ENCODE measurements around the gene HEBP2. TPM values are rescaled to one million over a fixed set of nuclear protein-coding genes. Genes with fewer than 3 reads are reported as not detected.

HEBP2 gene
- total and polyA plus RNA-seq, 2 of the 4 experiments (the other 2 are of a cell fraction): 3.9 to 6.1 TPM

- POLR2A ChIA-PET (ENCODE audit: unreplicated experiment): no interaction called here
- H4K5ac ChIP-seq (ENCODE audit: low read depth, low read length): no peak overlapping the region
- H2BK120ac ChIP-seq (ENCODE audit: low read depth, low read length): no peak overlapping the region
- no peak overlapping the region for H3K56ac ChIP-seq (ENCODE audit: extremely low read depth, insufficient read depth, low read length)
- H3K9me1 ChIP-seq (ENCODE audit: insufficient read depth, low read length): no peaks in the 10 kb centered on the region
- H3K9ac ChIP-seq (ENCODE audit: low read depth, low read length): no peak overlapping the region
- no peak overlapping the region for H4K8ac ChIP-seq (ENCODE audit: low read depth in 2 of 2, low read length in 2 of 2)
- no peak overlapping the region for H2BK15ac ChIP-seq (ENCODE audit: low read depth, low read length)
- TF ChIP-seq BHLHE40 (IDR thresholded peaks at IDR 0.05; ENCODE audit: low read depth, low read length) (no peak), SMC3 (IDR thresholded peaks at IDR 0.05; ENCODE audit: low read depth, low read length) (no peak), RCOR1 (IDR thresholded peaks at IDR 0.05; ENCODE audit: insufficient replicate concordance, low read length) (no peak), CHD1 (IDR thresholded peaks at IDR 0.05; ENCODE audit: low read depth, low read length) (no peak), RAD21 (IDR thresholded peaks at IDR 0.05; ENCODE audit: low read length) (no peak), ELK1 (IDR thresholded peaks at IDR 0.05; ENCODE audit: borderline replicate concordance, low read depth, low read length) (no peak), CEBPB (IDR thresholded peaks at IDR 0.05; ENCODE audit: low read depth, low read length) (no peak), USF2 (IDR thresholded peaks at IDR 0.05; ENCODE audit: low read depth, low read length) (no peak), FOS (IDR thresholded peaks at IDR 0.05; ENCODE audit: low read depth, low read length) (no peak), RFX5 (IDR thresholded peaks at IDR 0.05; ENCODE audit: low read depth, low read length) (no peak), MAZ (IDR thresholded peaks at IDR 0.05; ENCODE audit: borderline replicate concordance, low read depth, low read length) (no peak), POLR2A (IDR thresholded peaks at IDR 0.05; ENCODE audit: low read depth, low read length) (no peak), NFE2L2 (IDR thresholded peaks at IDR 0.05; ENCODE audit: low read depth, low read length) (no peak), MAFK (IDR thresholded peaks at IDR 0.05; ENCODE audit: low read depth, low read length) (no peak), MXI1 (IDR thresholded peaks at IDR 0.05; ENCODE audit: borderline replicate concordance, low read depth, low read length) (no peak)
- TF ChIP-seq, protein P1, sequence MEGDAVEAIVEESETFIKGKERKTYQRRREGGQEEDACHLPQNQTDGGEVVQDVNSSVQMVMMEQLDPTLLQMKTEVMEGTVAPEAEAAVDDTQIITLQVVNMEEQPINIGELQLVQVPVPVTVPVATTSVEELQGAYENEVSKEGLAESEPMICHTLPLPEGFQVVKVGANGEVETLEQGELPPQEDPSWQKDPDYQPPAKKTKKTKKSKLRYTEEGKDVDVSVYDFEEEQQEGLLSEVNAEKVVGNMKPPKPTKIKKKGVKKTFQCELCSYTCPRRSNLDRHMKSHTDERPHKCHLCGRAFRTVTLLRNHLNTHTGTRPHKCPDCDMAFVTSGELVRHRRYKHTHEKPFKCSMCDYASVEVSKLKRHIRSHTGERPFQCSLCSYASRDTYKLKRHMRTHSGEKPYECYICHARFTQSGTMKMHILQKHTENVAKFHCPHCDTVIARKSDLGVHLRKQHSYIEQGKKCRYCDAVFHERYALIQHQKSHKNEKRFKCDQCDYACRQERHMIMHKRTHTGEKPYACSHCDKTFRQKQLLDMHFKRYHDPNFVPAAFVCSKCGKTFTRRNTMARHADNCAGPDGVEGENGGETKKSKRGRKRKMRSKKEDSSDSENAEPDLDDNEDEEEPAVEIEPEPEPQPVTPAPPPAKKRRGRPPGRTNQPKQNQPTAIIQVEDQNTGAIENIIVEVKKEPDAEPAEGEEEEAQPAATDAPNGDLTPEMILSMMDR (conservative IDR thresholded peaks at IDR 0.05; ENCODE audit: low read depth, low read length): no peak
- no peaks in the 10 kb centered on the region for H3K27me3 ChIP-seq (ENCODE audit: control insufficient read depth, insufficient read depth, low read length)
- dilution Hi-C loops (cut with HindIII; ENCODE audit: low sequenced_read_pairs, unreplicated experiment) (no loop called here), intact Hi-C loops (cut with micrococcal nuclease) (no loop called here), in situ Hi-C loops (cut with MboI; ENCODE audit: low sequenced_read_pairs) (no loop called here)
- no peak overlapping the region for H3K4me2 ChIP-seq (ENCODE audit: low read depth, low read length)
- no peak overlapping the region for H3K14ac ChIP-seq (replicated peaks; ENCODE audit: low read depth, low read length)
- no peak overlapping the region for H2AK5ac ChIP-seq (ENCODE audit: low read depth, low read length)
- no peak overlapping the region for H3K23ac ChIP-seq (ENCODE audit: low read depth, low read length)
- no peak overlapping the region for H3K4me3 ChIP-seq (ENCODE audit: insufficient read depth, low read depth, low read length)
- H3K18ac ChIP-seq (ENCODE audit: low read depth, low read length): no peak overlapping the region
- no peak overlapping the region for H4K91ac ChIP-seq (ENCODE audit: insufficient read depth, low read depth, low read length)
- BruUV-seq (replicated peaks): no TSS peak
- H2AK9ac ChIP-seq (replicated peaks; ENCODE audit: low read depth, low read length, poor library complexity): no peak overlapping the region
- H2BK5ac ChIP-seq (ENCODE audit: low read depth, low read length, poor library complexity, severe bottlenecking): no peak overlapping the region
- DNase-seq: no peak
- H3K9me3 ChIP-seq (ENCODE audit: control insufficient read depth, insufficient read depth, low read length): no peaks in the 10 kb centered on the region
- H2BK20ac ChIP-seq (ENCODE audit: low read depth, low read length): no peak overlapping the region
- H4K20me1 ChIP-seq (ENCODE audit: insufficient read depth, low read length): no peaks in the 10 kb centered on the region
- H3K4me1 ChIP-seq (ENCODE audit: control insufficient read depth, insufficient read depth, low read length): no peaks in the 10 kb centered on the region
- peaks cover 3% of the 10 kb centered on the region for H3K36me3 ChIP-seq (ENCODE audit: control insufficient read depth, insufficient read depth, low read length)
- CTCF ChIA-PET: no interaction called here
- H3K79me1 ChIP-seq (ENCODE audit: low read depth in 1 of 2, low read length in 2 of 2): peaks cover 0 to 5% of the 10 kb centered on the region in 2 experiments; a peak in 2 of 4 replicates
- no CpG with 5 or more reads among the region's 6 CpGs for WGBS, 2 experiments (ENCODE audit: extremely low coverage in 2 of 2, insufficient read length in 1 of 2)
- no peak overlapping the region for H3K4ac ChIP-seq (ENCODE audit: low read depth, low read length)
- H2AFZ ChIP-seq (replicated peaks; ENCODE audit: low read length, poor library complexity): no peak overlapping the region
- ATAC-seq (ENCODE audit: low read depth): no peak
- H3K27ac ChIP-seq (ENCODE audit: insufficient read depth, low read length): no peak overlapping the region
Measured at GRCh38 chr6:138446821-138447220, 42.8 kb downstream of the HEBP2 start.
